Measurements from ENCODE around the gene TOR3A. TPM values are rescaled to one million over a fixed set of nuclear protein-coding genes. Genes with fewer than 3 reads are reported as not detected.

Gene TOR3A
- total RNA-seq, 1 experiment from 2014 or later = 27.9 TPM

- Histone ChIP-seq H3K27me3 (replicated peaks) (no peaks in the 10 kb centered on the region), H3K4me3 (no peak overlapping the region), H3K4me1 (replicated peaks) (peaks cover 9% of the 10 kb centered on the region; the same call in 1 of the 2 replicates), H3K27ac (no peak overlapping the region), H3K36me3 (peaks cover 22% of the 10 kb centered on the region), H3K9me3 (replicated peaks) (no peaks in the 10 kb centered on the region)
- DNase-seq (ENCODE audit: low read depth in 1 of 2, low spot score in 2 of 2) = no peak
These were observed 33.3 kb upstream of the TOR3A start for GRCh38 chr1:179048339-179049124.

GRCh38 chr1:179052776-179053175, 29.1 kb upstream of the TOR3A start:
- H3K27me3 ChIP-seq (replicated peaks) = no peaks in the 10 kb centered on the region
- no peak overlapping the region for H3K4me3 ChIP-seq
- H3K4me1 ChIP-seq (replicated peaks) = peaks cover 34% of the 10 kb centered on the region
- H3K27ac ChIP-seq = no peak overlapping the region
- DNase-seq (ENCODE audit: low read depth in 1 of 2, low spot score in 2 of 2) = no peak
- peaks cover 22% of the 10 kb centered on the region for H3K36me3 ChIP-seq
- no peaks in the 10 kb centered on the region for H3K9me3 ChIP-seq (replicated peaks)

GRCh38 chr1:179053486-179053885, 28.4 kb upstream of the TOR3A start:
- Histone ChIP-seq H3K9me3 (replicated peaks) (no peaks in the 10 kb centered on the region), H3K36me3 (peaks cover 22% of the 10 kb centered on the region), H3K4me3 (no peak overlapping the region), H3K4me1 (replicated peaks) (peaks cover 41% of the 10 kb centered on the region), H3K27ac (no peak overlapping the region), H3K27me3 (replicated peaks) (no peaks in the 10 kb centered on the region)
- DNase-seq (ENCODE audit: low read depth in 1 of 2, low spot score in 2 of 2) = no peak

GRCh38 chr1:179055937-179056336, 25.9 kb upstream of the TOR3A start:
- DNase-seq (ENCODE audit: low read depth in 1 of 2, low spot score in 2 of 2) = peak in 1 of 2 experiments; percentile 47
- H3K36me3 ChIP-seq = peaks cover 10% of the 10 kb centered on the region
- no peaks in the 10 kb centered on the region for H3K9me3 ChIP-seq (replicated peaks)
- no peak overlapping the region for H3K4me3 ChIP-seq
- no peaks in the 10 kb centered on the region for H3K27me3 ChIP-seq (replicated peaks)
- H3K27ac ChIP-seq = peak overlapping the region; percentile 6; the same call in 1 of the 2 replicates
- peaks cover 57% of the 10 kb centered on the region for H3K4me1 ChIP-seq (replicated peaks)

- no peaks in the 10 kb centered on the region for H3K9me3 ChIP-seq (replicated peaks)
- peak overlapping the region; percentile 64 for H3K27ac ChIP-seq
- DNase-seq (ENCODE audit: low read depth in 1 of 2, low spot score in 2 of 2) = peak in 1 of 2 experiments; percentile 68
- peaks cover 54% of the 10 kb centered on the region for H3K4me1 ChIP-seq (replicated peaks)
- H3K36me3 ChIP-seq = peaks cover 22% of the 10 kb centered on the region
- H3K4me3 ChIP-seq = no peak overlapping the region
- no peaks in the 10 kb centered on the region for H3K27me3 ChIP-seq (replicated peaks)
These were observed 23.1 kb upstream of the TOR3A start for GRCh38 chr1:179058487-179059483.

- Histone ChIP-seq H3K27ac (no peak overlapping the region; the same call in 1 of the 2 replicates), H3K36me3 (peaks cover 40% of the 10 kb centered on the region), H3K27me3 (replicated peaks) (no peaks in the 10 kb centered on the region), H3K4me3 (no peak overlapping the region), H3K9me3 (replicated peaks) (no peaks in the 10 kb centered on the region), H3K4me1 (replicated peaks) (peaks cover 39% of the 10 kb centered on the region)
- DNase-seq (ENCODE audit: low read depth in 1 of 2, low spot score in 2 of 2) = no peak
These were observed 20.2 kb upstream of the TOR3A start for GRCh38 chr1:179061360-179062282.

- Histone ChIP-seq H3K4me1 (replicated peaks) (peaks cover 3% of the 10 kb centered on the region; the same call in 1 of the 2 replicates), H3K4me3 (no peak overlapping the region), H3K36me3 (peaks cover 49% of the 10 kb centered on the region), H3K27ac (no peak overlapping the region), H3K27me3 (replicated peaks) (no peaks in the 10 kb centered on the region), H3K9me3 (replicated peaks) (no peaks in the 10 kb centered on the region)
- no peak for DNase-seq (ENCODE audit: low read depth in 1 of 2, low spot score in 2 of 2)
These were observed 15.4 kb upstream of the TOR3A start for GRCh38 chr1:179066471-179066870.

- Histone ChIP-seq H3K9me3 (replicated peaks) (no peaks in the 10 kb centered on the region), H3K27ac (no peak overlapping the region), H3K4me1 (replicated peaks) (peaks cover 8% of the 10 kb centered on the region), H3K36me3 (peaks cover 17% of the 10 kb centered on the region), H3K4me3 (no peak overlapping the region), H3K27me3 (replicated peaks) (no peaks in the 10 kb centered on the region)
- DNase-seq (ENCODE audit: low read depth in 1 of 2, low spot score in 2 of 2) = no peak
These were observed 4.5 kb upstream of the TOR3A start for GRCh38 chr1:179077396-179077795.

- Histone ChIP-seq H3K4me3 (no peak overlapping the region), H3K4me1 (replicated peaks) (peaks cover 15% of the 10 kb centered on the region), H3K27ac (no peak overlapping the region), H3K36me3 (peaks cover 11% of the 10 kb centered on the region), H3K27me3 (replicated peaks) (no peaks in the 10 kb centered on the region), H3K9me3 (replicated peaks) (no peaks in the 10 kb centered on the region)
- DNase-seq (ENCODE audit: low read depth in 1 of 2, low spot score in 2 of 2) = peak; percentile 50 to 61
These were observed 2.6 kb upstream of the TOR3A start for GRCh38 chr1:179079113-179079761.

GRCh38 chr1:179080866-179081686, 794 bp upstream of the TOR3A start:
- no peak for DNase-seq (ENCODE audit: low read depth in 1 of 2, low spot score in 2 of 2)

GRCh38 chr1:179082333-179082998, 596 bp downstream of the TOR3A start:
- Histone ChIP-seq H3K4me3 (peak overlapping the region; percentile 77), H3K9me3 (replicated peaks) (no peaks in the 10 kb centered on the region), H3K27ac (peak overlapping the region; percentile 44), H3K36me3 (peaks cover 18% of the 10 kb centered on the region), H3K27me3 (replicated peaks) (no peaks in the 10 kb centered on the region), H3K4me1 (replicated peaks) (peaks cover 15% of the 10 kb centered on the region)
- DNase-seq (ENCODE audit: low read depth in 1 of 2, low spot score in 2 of 2) = peak; percentile 47 to 59

More at GRCh38 chr1:179080866-179081686, 794 bp upstream of the TOR3A start:
- Histone ChIP-seq H3K27me3 (replicated peaks) (no peaks in the 10 kb centered on the region), H3K27ac (0 out of 2 replicates have a peak overlapping the region, but pooled peaks have one; percentile 44), H3K9me3 (replicated peaks) (no peaks in the 10 kb centered on the region), H3K4me3 (peak overlapping the region; percentile 77), H3K36me3 (peaks cover 17% of the 10 kb centered on the region), H3K4me1 (replicated peaks) (peaks cover 15% of the 10 kb centered on the region)

Data from SJSA1 (cell line).